ENCODE results near the gene WDR62. TPM values are rescaled to one million over a fixed set of nuclear protein-coding genes. Genes with fewer than 3 reads are reported as not detected.
"Not testable (repeated sequence)": the region's sequence is repeated elsewhere in the genome, so short reads cannot be mapped to it uniquely, and the experiment has no call there.

Gene WDR62
- total RNA-seq, 4 donors from 2014 or later: 0.31 to 0.95 (median 0.69) TPM

GRCh38 chr19:36116344-36116637 lies 61.6 kb downstream of the WDR62 start:
- ATAC-seq (ENCODE audit: low FRiP score) (no peak), DNase-seq (ENCODE audit: low spot score) (no peak)
- TF ChIP-seq CTCF (IDR thresholded peaks at IDR 0.05): no peak

DNA sequence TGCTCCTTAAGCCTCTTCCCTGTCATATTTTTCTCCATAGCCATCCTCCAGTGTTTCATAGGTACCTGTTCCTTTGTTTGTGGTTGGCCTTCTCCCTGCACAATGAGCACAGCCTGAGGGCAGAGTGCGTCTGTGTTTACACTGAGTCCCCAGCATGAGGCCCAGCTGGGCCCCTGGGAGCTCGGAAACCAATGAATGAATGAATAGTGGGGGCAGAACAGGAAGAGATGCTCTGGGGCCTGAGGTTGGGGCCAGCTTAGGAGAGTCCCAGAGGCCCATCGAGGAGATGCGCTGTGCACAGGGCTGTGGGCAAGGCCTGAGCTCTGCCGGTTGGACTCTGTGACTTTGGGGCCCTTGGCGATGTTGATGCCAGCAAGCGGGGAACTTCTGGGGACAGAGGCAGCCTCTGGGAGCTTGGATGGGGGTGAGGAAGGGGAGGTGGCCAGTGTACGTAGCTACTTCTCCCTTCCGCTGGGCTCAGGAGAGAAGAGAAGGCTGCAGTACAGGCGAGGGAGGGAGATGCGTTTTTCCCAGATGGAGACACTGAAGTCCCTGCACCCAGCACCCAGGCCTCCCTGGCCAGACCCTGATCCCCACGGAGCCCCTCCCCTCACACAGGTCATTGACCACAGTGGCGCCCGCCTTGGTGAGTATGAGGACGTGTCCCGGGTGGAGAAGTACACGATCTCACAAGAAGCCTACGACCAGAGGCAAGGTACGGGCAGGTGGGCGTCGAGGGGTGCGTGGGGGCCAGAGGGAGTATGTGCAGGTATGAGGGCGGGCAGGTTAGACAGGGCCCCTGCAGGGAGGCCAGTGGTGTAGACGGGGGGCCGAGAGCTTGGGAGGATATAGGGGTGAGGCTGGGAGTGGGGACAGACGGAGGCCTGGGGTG lies 65.6 kb downstream of the WDR62 start:
- ATAC-seq (ENCODE audit: low FRiP score) (no peak), DNase-seq (ENCODE audit: low spot score) (no peak)
- TF ChIP-seq CTCF (IDR thresholded peaks at IDR 0.05): no peak

DNA sequence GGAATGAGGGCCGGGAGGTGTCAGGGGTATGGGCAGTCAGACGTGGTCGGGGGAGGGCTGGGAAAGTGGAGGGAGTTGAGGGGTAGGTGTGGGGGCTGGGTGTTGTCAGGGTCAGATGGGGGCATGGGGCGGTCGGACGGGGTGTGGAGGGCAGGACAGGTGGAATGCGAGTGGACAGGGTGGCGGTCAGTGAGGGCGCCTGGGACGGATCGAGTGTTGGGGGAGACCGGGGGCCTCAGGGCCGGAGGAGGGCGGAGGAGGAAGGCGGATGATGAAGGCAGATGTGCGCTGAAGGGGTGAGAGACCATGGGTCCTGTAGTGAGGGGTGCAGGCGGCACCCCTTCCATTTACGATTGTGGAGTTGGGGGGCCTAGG lies 66.3 kb downstream of the WDR62 start:
- DNase-seq (ENCODE audit: low spot score) (no peak), ATAC-seq (ENCODE audit: low FRiP score) (no peak)
- TF ChIP-seq CTCF (IDR thresholded peaks at IDR 0.05): no peak

DNA sequence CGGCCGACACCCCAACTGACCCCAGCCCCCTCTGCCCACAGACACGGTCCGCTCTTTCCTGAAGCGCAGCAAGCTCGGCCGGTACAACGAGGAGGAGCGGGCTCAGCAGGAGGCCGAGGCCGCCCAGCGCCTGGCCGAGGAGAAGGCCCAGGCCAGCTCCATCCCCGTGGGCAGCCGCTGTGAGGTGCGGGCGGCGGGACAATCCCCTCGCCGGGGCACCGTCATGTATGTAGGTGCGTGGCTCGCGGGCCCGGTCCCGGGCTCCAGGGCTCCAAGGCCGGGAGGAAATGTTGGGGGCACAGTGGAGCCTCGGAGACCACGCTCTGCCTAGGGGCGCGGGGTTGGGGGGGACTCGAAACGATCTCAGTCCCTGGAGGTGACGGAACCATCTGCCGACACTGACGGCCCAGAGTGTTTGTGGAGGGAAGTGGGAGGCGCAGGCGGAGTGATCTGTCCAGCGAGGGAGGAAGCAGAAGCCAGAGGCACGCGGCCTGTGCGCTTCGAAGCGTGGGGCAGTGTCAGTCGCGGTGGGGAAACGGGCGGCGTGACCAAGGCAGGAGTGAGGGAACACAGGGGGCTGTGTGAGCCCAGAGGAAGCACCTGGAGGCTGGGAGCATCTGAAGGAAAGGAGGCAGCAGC lies 66.9 kb downstream of the WDR62 start:
- no peak for TF ChIP-seq CTCF (IDR thresholded peaks at IDR 0.05)
- no peak for ATAC-seq (ENCODE audit: low FRiP score)

DNA sequence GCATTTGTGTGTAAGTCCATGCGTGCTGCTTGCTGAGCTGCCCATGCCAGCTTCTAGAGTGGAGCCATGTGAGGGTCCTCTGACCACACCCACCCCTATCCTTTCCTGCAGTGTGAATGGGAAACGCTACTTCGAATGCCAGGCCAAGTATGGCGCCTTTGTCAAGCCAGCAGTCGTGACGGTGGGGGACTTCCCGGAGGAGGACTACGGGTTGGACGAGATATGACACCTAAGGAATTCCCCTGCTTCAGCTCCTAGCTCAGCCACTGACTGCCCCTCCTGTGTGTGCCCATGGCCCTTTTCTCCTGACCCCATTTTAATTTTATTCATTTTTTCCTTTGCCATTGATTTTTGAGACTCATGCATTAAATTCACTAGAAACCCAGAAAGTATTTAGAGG lies 70.9 kb downstream of the WDR62 start:
- no peak for DNase-seq (ENCODE audit: low spot score)
- ATAC-seq (ENCODE audit: low FRiP score): no peak
- no peak for TF ChIP-seq CTCF (IDR thresholded peaks at IDR 0.05)

More for the DNA sequence above, 66.9 kb downstream of the WDR62 start:
- no peak for DNase-seq (ENCODE audit: low spot score)

DNA sequence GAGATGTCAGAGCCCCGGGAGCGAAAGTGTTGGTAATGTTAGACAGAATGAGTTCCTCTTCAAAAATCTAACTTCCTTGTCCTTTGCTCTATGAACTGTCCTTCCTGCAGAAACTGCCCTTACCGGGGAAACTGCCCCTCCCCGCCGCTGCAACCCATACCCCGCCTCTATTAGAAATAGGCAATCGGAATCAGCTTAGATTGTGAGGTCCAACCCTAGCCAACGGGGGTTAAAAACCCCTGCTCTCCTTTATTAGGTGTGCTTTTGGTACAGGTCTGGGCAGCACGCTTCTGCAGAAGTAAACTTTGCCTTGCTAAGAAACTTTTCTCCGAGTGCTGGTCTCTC lies 73.7 kb downstream of the WDR62 start:
- peak; percentile 7 for ATAC-seq (ENCODE audit: low FRiP score)
- TF ChIP-seq CTCF (IDR thresholded peaks at IDR 0.05): no peak

GRCh38 chr19:36131221-36131620 lies 76.5 kb downstream of the WDR62 start:
- not testable (repeated sequence) for ATAC-seq (ENCODE audit: low FRiP score); DNase-seq (ENCODE audit: low spot score)

More for the DNA sequence above, 73.7 kb downstream of the WDR62 start:
- no peak for DNase-seq (ENCODE audit: low spot score)

DNA sequence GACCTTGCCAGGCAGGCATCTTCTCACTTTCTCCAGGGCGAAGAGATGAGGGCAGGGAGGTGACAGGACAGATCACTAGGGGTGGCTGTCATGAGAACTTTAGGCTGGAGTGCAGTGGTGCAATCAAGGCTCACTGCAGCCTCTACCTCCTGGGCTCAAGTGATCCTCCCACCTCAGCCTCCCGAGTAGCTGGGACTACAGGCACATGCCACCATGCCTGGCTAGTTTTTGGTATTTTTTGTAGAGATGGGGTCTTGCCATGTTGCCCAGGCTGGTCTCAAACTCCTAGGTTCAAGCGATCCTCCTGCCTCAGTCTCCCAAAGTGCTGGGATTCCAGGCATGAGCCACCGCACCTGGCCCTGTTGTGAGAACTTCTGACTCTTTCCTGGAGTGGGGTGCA lies 80.2 kb downstream of the WDR62 start:
- DNase-seq (ENCODE audit: low spot score); ATAC-seq (ENCODE audit: low FRiP score): not testable (repeated sequence)
